H7 (cell line): ENCODE data around the gene RASGEF1C. TPM values are rescaled to one million over a fixed set of nuclear protein-coding genes. Genes with fewer than 3 reads are reported as not detected.

Source experiments
- DNase-seq: peaks from one replicate; pipeline ENCODE4 v3.0.0; 2012
- H3K27me3 ChIP-seq: 2 replicates; pipeline ENCODE4 v1.6.0; 2011; ENCODE audit warnings: mild to moderate bottlenecking, low read length; ENCODE audit not compliant: control insufficient read depth, insufficient read depth
- H3K36me3 ChIP-seq: replicated peaks from 2 replicates; pipeline ENCODE4 v1.5.1; 2011; ENCODE audit warnings: low read length; ENCODE audit not compliant: control insufficient read depth, insufficient read depth
- H3K4me3 ChIP-seq: 2 replicates; pipeline ENCODE4 v1.5.1; 2011; ENCODE audit warnings: low read depth, mild to moderate bottlenecking, control low read depth, low read length, moderate library complexity; ENCODE audit not compliant: insufficient read depth
- total RNA-seq: library from RNA; depleted of rRNA; stranded (reverse); fragments of >200 nt; shearing (Covaris generic); gene quantifications from 2 replicates; pipeline ENCODE4 v1.2.3, GENCODE V29; 2014

Gene RASGEF1C
- total RNA-seq, 1 experiment from 2014 or later, result 1.4 TPM

GRCh38 chr5:180179442-180180420 lies 29.3 kb downstream of the RASGEF1C start:
- no peaks in the 10 kb centered on the region for H3K36me3 ChIP-seq
- no peaks in the 10 kb centered on the region for H3K27me3 ChIP-seq
- peak; percentile 56 for DNase-seq
- no peak overlapping the region for H3K4me3 ChIP-seq

- no peak overlapping the region for H3K4me3 ChIP-seq
- peak; percentile 71 for DNase-seq
- H3K27me3 ChIP-seq, result no peaks in the 10 kb centered on the region
- H3K36me3 ChIP-seq, result no peaks in the 10 kb centered on the region
These were observed 30.2 kb downstream of the RASGEF1C start for GRCh38 chr5:180178531-180179441.

GRCh38 chr5:180176191-180176590 lies 32.8 kb downstream of the RASGEF1C start:
- H3K4me3 ChIP-seq, result no peak overlapping the region
- H3K27me3 ChIP-seq, result no peaks in the 10 kb centered on the region
- H3K36me3 ChIP-seq, result no peaks in the 10 kb centered on the region
- DNase-seq, result peak; percentile 46

- no peaks in the 10 kb centered on the region for H3K36me3 ChIP-seq
- H3K27me3 ChIP-seq, result no peaks in the 10 kb centered on the region
- peak; percentile 42 for DNase-seq
- H3K4me3 ChIP-seq, result no peak overlapping the region
These were observed 34.0 kb downstream of the RASGEF1C start for GRCh38 chr5:180175015-180175431.

- Histone ChIP-seq H3K4me3 (no peak overlapping the region), H3K27me3 (no peaks in the 10 kb centered on the region), H3K36me3 (no peaks in the 10 kb centered on the region)
- peak; percentile 22 for DNase-seq
These were observed 34.4 kb downstream of the RASGEF1C start for GRCh38 chr5:180174587-180174972.

GRCh38 chr5:180173875-180174586 lies 35.0 kb downstream of the RASGEF1C start:
- DNase-seq, result peak; percentile 21

GRCh38 chr5:180173198-180173544 lies 35.8 kb downstream of the RASGEF1C start:
- DNase-seq, result peak; percentile 35
- Histone ChIP-seq H3K4me3 (no peak overlapping the region), H3K36me3 (no peaks in the 10 kb centered on the region), H3K27me3 (no peaks in the 10 kb centered on the region)

More at GRCh38 chr5:180173875-180174586, 35.0 kb downstream of the RASGEF1C start:
- Histone ChIP-seq H3K27me3 (no peaks in the 10 kb centered on the region), H3K4me3 (no peak overlapping the region), H3K36me3 (no peaks in the 10 kb centered on the region)

- no peaks in the 10 kb centered on the region for H3K27me3 ChIP-seq
These were observed 36.4 kb downstream of the RASGEF1C start for GRCh38 chr5:180172447-180173197.

GRCh38 chr5:180171568-180172094 lies 37.4 kb downstream of the RASGEF1C start:
- no peak overlapping the region for H3K4me3 ChIP-seq
- no peaks in the 10 kb centered on the region for H3K27me3 ChIP-seq
- no peaks in the 10 kb centered on the region for H3K36me3 ChIP-seq
- DNase-seq, result peak; percentile 33

More at GRCh38 chr5:180172447-180173197, 36.4 kb downstream of the RASGEF1C start:
- peak; percentile 39 for DNase-seq
- Histone ChIP-seq H3K4me3 (no peak overlapping the region), H3K36me3 (no peaks in the 10 kb centered on the region)

- Histone ChIP-seq H3K36me3 (no peaks in the 10 kb centered on the region), H3K4me3 (no peak overlapping the region), H3K27me3 (no peaks in the 10 kb centered on the region)
- DNase-seq, result no peak
These were observed 38.0 kb downstream of the RASGEF1C start for GRCh38 chr5:180170810-180171567.

GRCh38 chr5:180170106-180170809 lies 38.8 kb downstream of the RASGEF1C start:
- peak; percentile 80 for DNase-seq
- H3K27me3 ChIP-seq, result no peaks in the 10 kb centered on the region
- H3K4me3 ChIP-seq, result no peak overlapping the region
- H3K36me3 ChIP-seq, result no peaks in the 10 kb centered on the region

- peak; percentile 69 for DNase-seq
- Histone ChIP-seq H3K36me3 (no peaks in the 10 kb centered on the region), H3K27me3 (no peaks in the 10 kb centered on the region), H3K4me3 (no peak overlapping the region)
These were observed 39.5 kb downstream of the RASGEF1C start for GRCh38 chr5:180169248-180170105.
